ENCODE measurements around the gene CD19.
A peak's percentile ranks its signal among the peaks of the same experiment; 100 is the strongest.
"Not testable (repeated sequence)": the region's sequence is repeated elsewhere in the genome, so short reads cannot be mapped to it uniquely, and the experiment has no call there.

CD19 gene

GRCh38 chr16:28910086-28911031 is 21.4 kb upstream of the CD19 start:
- DNase-seq (ENCODE audit: low read depth) = no peak

- DNase-seq (ENCODE audit: low read depth) = no peak
Observed at GRCh38 chr16:28912558-28912957, 19.2 kb upstream of the CD19 start.

- no peak for DNase-seq (ENCODE audit: low read depth)
Observed at GRCh38 chr16:28913946-28914724, 17.6 kb upstream of the CD19 start.

- peak; percentile 29 for DNase-seq (ENCODE audit: low read depth)
Observed at GRCh38 chr16:28915181-28915580, 16.6 kb upstream of the CD19 start.

- no peak for DNase-seq (ENCODE audit: low read depth)
Observed at GRCh38 chr16:28917095-28917494, 14.7 kb upstream of the CD19 start.

- no peak for DNase-seq (ENCODE audit: low read depth)
Observed at GRCh38 chr16:28918698-28919097, 13.1 kb upstream of the CD19 start.

GRCh38 chr16:28923231-28923587 is 8.6 kb upstream of the CD19 start:
- no peak for DNase-seq (ENCODE audit: low read depth)

GRCh38 chr16:28923652-28924398 is 7.9 kb upstream of the CD19 start:
- no peak for DNase-seq (ENCODE audit: low read depth)

GRCh38 chr16:28924399-28924761 is 7.4 kb upstream of the CD19 start:
- DNase-seq (ENCODE audit: low read depth) = no peak

GRCh38 chr16:28924762-28925385 is 6.9 kb upstream of the CD19 start, which contains the start of gene RABEP2:
RABEP2 (minus strand) TSS chr16:28925238; CDS start chr16:28925163, 75 bp downstream.
- DNase-seq (ENCODE audit: low read depth) = peak; percentile 83

- peak; percentile 84 for DNase-seq (ENCODE audit: low read depth)
Observed at GRCh38 chr16:28925386-28926228, 6.2 kb upstream of the CD19 start.

- not testable (repeated sequence) for DNase-seq (ENCODE audit: low read depth)
Observed at GRCh38 chr16:28926284-28926683, 5.5 kb upstream of the CD19 start.

- no peak for DNase-seq (ENCODE audit: low read depth)
Observed at GRCh38 chr16:28927815-28928214, 4.0 kb upstream of the CD19 start.

- DNase-seq (ENCODE audit: low read depth) = no peak
Observed at GRCh38 chr16:28930203-28930602, 1.6 kb upstream of the CD19 start.

- DNase-seq (ENCODE audit: low read depth) = no peak
Observed at GRCh38 chr16:28930652-28931051, 1.1 kb upstream of the CD19 start.

- DNase-seq (ENCODE audit: low read depth) = no peak
Observed at GRCh38 chr16:28932339-28933141, 769 bp downstream of the CD19 start.

- no peak for DNase-seq (ENCODE audit: low read depth)
Observed at GRCh38 chr16:28933171-28933570, 1.4 kb downstream of the CD19 start.

- DNase-seq (ENCODE audit: low read depth) = no peak
Observed at GRCh38 chr16:28935346-28935745, 3.6 kb downstream of the CD19 start.

- DNase-seq (ENCODE audit: low read depth) = peak; percentile 58
Observed at GRCh38 chr16:28935924-28936783, 4.4 kb downstream of the CD19 start.
